ENCODE results near the gene EMSY. TPM values are rescaled to one million over a fixed set of nuclear protein-coding genes. Genes with fewer than 3 reads are reported as not detected.
A peak's percentile ranks its signal among the peaks of the same experiment; 100 is the strongest.

EMSY gene
- polyA plus RNA-seq, 1 experiment, result 19.1 TPM

DNA sequence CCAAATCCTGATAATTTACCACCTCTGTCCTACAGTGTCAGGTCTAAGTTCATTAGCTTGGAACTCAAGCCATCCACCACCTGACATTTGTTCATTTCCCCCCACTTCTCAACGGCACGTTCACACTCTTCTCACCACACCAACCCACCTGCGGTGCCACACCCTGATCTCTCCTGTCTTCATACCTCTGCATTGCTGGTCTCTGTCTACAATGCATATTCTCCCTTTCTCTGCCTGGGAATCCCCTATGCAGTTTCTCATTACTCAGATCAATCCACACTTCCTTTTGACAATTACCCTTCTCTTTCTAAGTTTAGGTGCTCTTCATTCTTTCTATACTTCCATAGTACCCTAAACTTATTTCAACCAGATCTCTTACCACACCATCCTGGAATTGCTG lies 20.4 kb upstream of the EMSY start:
- TF ChIP-seq, protein P1, sequence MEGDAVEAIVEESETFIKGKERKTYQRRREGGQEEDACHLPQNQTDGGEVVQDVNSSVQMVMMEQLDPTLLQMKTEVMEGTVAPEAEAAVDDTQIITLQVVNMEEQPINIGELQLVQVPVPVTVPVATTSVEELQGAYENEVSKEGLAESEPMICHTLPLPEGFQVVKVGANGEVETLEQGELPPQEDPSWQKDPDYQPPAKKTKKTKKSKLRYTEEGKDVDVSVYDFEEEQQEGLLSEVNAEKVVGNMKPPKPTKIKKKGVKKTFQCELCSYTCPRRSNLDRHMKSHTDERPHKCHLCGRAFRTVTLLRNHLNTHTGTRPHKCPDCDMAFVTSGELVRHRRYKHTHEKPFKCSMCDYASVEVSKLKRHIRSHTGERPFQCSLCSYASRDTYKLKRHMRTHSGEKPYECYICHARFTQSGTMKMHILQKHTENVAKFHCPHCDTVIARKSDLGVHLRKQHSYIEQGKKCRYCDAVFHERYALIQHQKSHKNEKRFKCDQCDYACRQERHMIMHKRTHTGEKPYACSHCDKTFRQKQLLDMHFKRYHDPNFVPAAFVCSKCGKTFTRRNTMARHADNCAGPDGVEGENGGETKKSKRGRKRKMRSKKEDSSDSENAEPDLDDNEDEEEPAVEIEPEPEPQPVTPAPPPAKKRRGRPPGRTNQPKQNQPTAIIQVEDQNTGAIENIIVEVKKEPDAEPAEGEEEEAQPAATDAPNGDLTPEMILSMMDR (IDR thresholded peaks at IDR 0.05; ENCODE audit: insufficient read depth, low read depth, low read length), result no peak
- ChIA-PET CTCF (no interaction called here), POLR2A (no interaction called here)

DNA sequence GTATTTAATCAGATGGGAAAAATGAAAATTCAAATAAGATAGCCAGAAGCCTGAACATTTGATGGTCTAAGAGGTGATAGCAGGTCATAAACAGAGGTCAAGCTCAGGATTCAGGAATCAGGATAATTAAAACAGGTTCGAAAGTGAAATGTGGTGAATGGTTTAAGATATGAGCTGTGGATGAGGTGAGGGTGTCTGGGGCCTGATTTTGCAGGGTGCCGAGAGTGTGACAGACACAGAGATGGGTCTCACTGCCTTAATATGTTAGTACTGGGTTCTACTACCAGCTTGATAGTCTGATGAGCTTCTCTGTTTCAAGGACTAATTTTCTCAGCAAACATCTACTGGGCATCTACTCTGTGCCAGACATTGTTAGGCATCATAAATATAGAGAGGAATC lies 19.9 kb upstream of the EMSY start:
- H3K27me3 ChIP-seq (ENCODE audit: control insufficient read depth, insufficient read depth, low read length), result peaks cover 10% of the 10 kb centered on the region
- TF ChIP-seq, protein P1 (IDR thresholded peaks at IDR 0.05; ENCODE audit: insufficient read depth, low read depth, low read length), result no peak
- H3K36me3 ChIP-seq (ENCODE audit: control insufficient read depth, insufficient read depth, low read length), result no peaks in the 10 kb centered on the region
- no peak overlapping the region for H3K4me3 ChIP-seq (ENCODE audit: low read depth, low read length)
- ChIA-PET CTCF (interaction anchor here (0.7 kb wide), 1 partner anchor 20 kb away, joined by 3 read pairs; no protein-coding TSS in a partner anchor), POLR2A (no interaction called here)
- no peak for DNase-seq (ENCODE audit: low read depth)

More for the DNA sequence above, 20.4 kb upstream of the EMSY start:
- Histone ChIP-seq H3K27me3 (ENCODE audit: control insufficient read depth, insufficient read depth, low read length) (peaks cover 10% of the 10 kb centered on the region), H3K4me3 (ENCODE audit: low read depth, low read length) (no peak overlapping the region), H3K36me3 (ENCODE audit: control insufficient read depth, insufficient read depth, low read length) (no peaks in the 10 kb centered on the region)
- DNase-seq (ENCODE audit: low read depth), result no peak

DNA sequence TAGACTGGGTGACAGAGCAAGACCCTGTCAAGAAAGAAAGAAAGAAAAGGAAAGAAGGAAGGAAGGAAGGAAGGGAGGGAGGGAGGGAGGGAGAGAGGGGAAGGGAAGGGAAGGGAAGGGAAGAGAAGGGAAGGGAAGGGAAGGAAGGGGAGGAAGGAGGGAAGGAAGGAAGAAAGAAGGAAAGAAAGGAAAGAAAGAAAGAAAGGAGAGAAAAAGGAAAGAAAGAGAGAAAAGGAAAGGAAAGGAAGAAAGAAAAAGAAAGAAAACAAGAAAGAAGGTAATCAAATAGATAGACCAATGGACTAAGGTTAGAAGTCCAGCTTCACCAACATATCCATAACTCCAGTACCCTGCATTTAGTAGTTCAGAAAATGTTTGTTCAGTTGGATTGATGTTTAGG lies 18.2 kb upstream of the EMSY start:
- CTCF ChIA-PET, result no interaction called here
- Histone ChIP-seq H3K27me3 (ENCODE audit: control insufficient read depth, insufficient read depth, low read length) (peaks cover 8% of the 10 kb centered on the region), H3K4me3 (ENCODE audit: low read depth, low read length) (no peak overlapping the region), H3K36me3 (ENCODE audit: control insufficient read depth, insufficient read depth, low read length) (no peaks in the 10 kb centered on the region)
- POLR2A ChIA-PET, result no interaction called here
- DNase-seq (ENCODE audit: low read depth), result no peak
- TF ChIP-seq, protein P1 (IDR thresholded peaks at IDR 0.05; ENCODE audit: insufficient read depth, low read depth, low read length), result no peak

DNA sequence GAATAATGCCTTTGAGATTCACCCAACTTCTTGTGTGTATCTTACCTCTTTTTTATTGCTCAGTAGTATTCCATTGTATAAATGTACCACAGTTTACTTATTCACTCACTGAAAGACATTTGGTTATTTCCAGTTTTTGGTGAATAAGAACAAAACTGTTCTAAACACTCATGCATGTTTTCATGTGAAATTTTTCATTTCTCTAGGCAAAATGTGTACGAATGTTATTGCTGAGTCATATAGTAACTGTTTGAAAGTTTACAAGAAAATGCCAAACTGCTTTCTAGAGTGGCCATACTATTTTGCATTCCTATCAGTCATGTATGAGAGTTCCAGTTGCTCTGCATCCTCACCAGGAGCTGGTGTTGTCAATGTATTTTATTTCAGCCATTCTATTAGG lies 8.8 kb upstream of the EMSY start:
- TF ChIP-seq, protein P1 (IDR thresholded peaks at IDR 0.05; ENCODE audit: insufficient read depth, low read depth, low read length), result no peak
- DNase-seq (ENCODE audit: low read depth), result no peak
- H3K27me3 ChIP-seq (ENCODE audit: control insufficient read depth, insufficient read depth, low read length), result no peaks in the 10 kb centered on the region; the same call in 1 of the 2 replicates
- H3K36me3 ChIP-seq (ENCODE audit: control insufficient read depth, insufficient read depth, low read length), result no peaks in the 10 kb centered on the region; the same call in 1 of the 2 replicates
- H3K4me3 ChIP-seq (ENCODE audit: low read depth, low read length), result no peak overlapping the region
- ChIA-PET POLR2A (no interaction called here), CTCF (no interaction called here)

DNA sequence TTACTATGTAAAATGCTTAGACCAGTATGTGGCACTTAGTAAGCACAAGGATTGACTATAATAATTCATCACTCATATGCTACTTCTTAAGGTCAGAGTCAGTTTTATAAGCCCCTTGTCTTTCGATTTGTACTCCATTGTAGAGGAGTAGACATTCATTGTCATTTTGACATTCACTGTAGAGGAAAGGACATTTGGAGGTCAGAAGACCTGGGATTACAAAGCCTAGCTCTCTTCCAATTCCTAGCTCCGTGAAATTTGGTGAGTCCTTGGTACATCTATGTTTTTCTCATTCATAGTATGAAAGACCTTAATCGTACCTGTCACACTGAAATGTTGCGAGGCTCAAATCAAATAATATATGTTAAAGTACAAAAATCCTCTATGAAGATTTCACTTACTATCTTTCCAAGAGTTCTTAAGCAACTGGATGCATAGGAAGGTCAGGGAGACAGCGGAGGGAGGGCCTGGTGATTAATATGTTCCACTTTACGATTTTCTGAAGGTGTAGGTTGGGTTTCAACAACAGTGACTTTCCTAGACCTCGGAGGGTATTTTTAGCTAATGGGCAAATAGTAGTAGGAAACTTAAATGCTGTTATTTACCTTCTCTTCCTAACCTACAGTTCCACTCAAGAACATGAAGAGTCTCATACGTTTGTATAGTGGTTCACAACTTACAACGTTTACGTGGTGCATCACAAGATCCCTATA lies 1.4 kb upstream of the EMSY start:
- no peak for DNase-seq (ENCODE audit: low read depth)
- ChIA-PET POLR2A (no interaction called here), CTCF (interaction anchor here (1.2 to 1.6 kb wide), 2 partner anchors 15 to 23 kb away, joined by 3 read pairs; no protein-coding TSS in a partner anchor)
- Histone ChIP-seq H3K4me3 (ENCODE audit: low read depth, low read length) (peak overlapping the region; percentile 85), H3K36me3 (ENCODE audit: control insufficient read depth, insufficient read depth, low read length) (no peaks in the 10 kb centered on the region; the same call in 1 of the 2 replicates), H3K27me3 (ENCODE audit: control insufficient read depth, insufficient read depth, low read length) (no peaks in the 10 kb centered on the region)
- TF ChIP-seq, protein P1 (IDR thresholded peaks at IDR 0.05; ENCODE audit: insufficient read depth, low read depth, low read length), result no peak

Data from BJ (cell line).